ENCODE results near the gene HSPA9. TPM values are rescaled to one million over a fixed set of nuclear protein-coding genes. Genes with fewer than 3 reads are reported as not detected.

Gene HSPA9
- total RNA-seq, 2 donors from 2014 or later = 79.8 to 98.3 TPM

- intact Hi-C loops (cut with DNase I) = no loop called here
- Histone ChIP-seq H3K4me3 (no peak overlapping the region), H3K27me3 (no peaks in the 10 kb centered on the region), H3K4me1 (peaks cover 49% of the 10 kb centered on the region), H3K36me3 (replicated peaks in 1 of 2; ENCODE audit: insufficient read depth in 1 of 2, low read depth in 2 of 2) (no peaks in the 10 kb centered on the region), H3K27ac (no peak overlapping the region), H3K9me3 (no peaks in the 10 kb centered on the region)
- DNase-seq (no peak), ATAC-seq (no peak)
- WGBS, 2 donors = 15 to 34% methylated on average over 2 of the region's 2 CpGs
- TF ChIP-seq CTCF (IDR thresholded peaks at IDR 0.05) (no peak), POLR2A (IDR thresholded peaks at IDR 0.05) (no peak)
Measured at GRCh38 chr5:138538943-138539627, 36.1 kb downstream of the HSPA9 start.

DNA sequence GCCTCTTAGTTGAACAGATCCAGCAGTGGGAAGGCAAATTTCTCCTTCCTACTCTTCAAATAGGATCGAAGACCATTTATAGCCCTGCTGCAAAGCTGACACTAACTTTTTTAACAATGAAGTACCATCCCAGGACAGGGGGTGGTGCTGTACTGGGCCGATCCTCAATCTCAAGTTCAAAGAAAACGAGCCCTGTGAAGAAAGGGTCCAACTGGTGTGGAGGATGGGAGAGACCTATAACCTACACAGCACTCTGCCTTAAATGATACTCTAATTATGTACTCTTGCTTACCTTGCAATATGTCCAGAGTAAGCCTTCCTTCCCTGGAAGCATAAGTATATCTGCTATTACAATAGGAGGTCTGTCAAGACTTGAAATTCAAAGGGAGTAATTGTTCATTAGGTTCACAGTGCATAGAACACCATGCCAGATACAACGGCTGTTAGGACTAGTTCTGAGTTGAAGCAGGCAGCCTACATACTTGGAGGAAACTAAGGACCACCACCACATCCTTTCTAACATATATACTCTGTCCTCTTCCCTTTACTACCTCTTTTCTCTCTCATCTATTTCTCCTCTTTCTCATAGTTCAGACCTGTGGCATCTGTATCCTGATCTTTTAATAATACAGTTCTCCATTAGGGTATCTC, 38.4 kb downstream of the HSPA9 start:
- WGBS, 2 donors = 43 to 50% methylated on average over 4 of the region's 4 CpGs
- ATAC-seq (no peak), DNase-seq (no peak)
- Histone ChIP-seq H3K27me3 (no peaks in the 10 kb centered on the region), H3K27ac (no peak overlapping the region), H3K9me3 (no peaks in the 10 kb centered on the region), H3K4me1 (peaks cover 44% of the 10 kb centered on the region), H3K4me3 (no peak overlapping the region), H3K36me3 (replicated peaks in 1 of 2; ENCODE audit: insufficient read depth in 1 of 2, low read depth in 2 of 2) (no peaks in the 10 kb centered on the region)
- TF ChIP-seq POLR2A (IDR thresholded peaks at IDR 0.05) (no peak), CTCF (IDR thresholded peaks at IDR 0.05) (peak in 1 of 7 experiments; percentile 12)
- intact Hi-C loops (cut with DNase I) = no loop called here

DNA sequence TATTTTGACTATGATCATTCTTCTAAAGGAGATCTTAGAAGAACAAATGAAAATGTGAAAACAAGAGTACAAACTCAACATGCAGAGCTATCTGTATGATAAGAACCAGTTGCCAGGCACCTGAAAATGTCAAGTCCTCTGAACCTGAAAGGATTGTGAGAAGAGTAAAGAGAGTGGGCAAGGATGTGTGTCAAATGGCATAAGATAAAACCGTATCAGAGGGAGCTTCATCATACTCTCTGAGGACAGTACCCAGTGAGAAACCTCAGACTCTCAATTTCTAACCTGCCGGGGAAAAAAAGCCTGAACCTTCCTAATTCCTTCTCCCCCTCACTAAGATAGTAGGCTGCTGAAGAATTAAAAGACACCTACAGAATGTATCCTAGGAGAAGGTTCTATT, 39.0 kb downstream of the HSPA9 start:
- WGBS, 2 donors = 45 to 47% methylated on average over 2 of the region's 2 CpGs
- H3K9me3 ChIP-seq = no peaks in the 10 kb centered on the region
- H3K27ac ChIP-seq = no peak overlapping the region
- H3K36me3 ChIP-seq (replicated peaks in 1 of 2; ENCODE audit: insufficient read depth in 1 of 2, low read depth in 2 of 2) = no peaks in the 10 kb centered on the region
- intact Hi-C loops (cut with DNase I) = no loop called here
- H3K4me3 ChIP-seq = no peak overlapping the region
- DNase-seq (no peak), ATAC-seq (no peak)
- no peak for TF ChIP-seq CTCF (IDR thresholded peaks at IDR 0.05)
- TF ChIP-seq POLR2A (IDR thresholded peaks at IDR 0.05) = no peak
- peaks cover 43% of the 10 kb centered on the region for H3K4me1 ChIP-seq
- H3K27me3 ChIP-seq = no peaks in the 10 kb centered on the region

DNA sequence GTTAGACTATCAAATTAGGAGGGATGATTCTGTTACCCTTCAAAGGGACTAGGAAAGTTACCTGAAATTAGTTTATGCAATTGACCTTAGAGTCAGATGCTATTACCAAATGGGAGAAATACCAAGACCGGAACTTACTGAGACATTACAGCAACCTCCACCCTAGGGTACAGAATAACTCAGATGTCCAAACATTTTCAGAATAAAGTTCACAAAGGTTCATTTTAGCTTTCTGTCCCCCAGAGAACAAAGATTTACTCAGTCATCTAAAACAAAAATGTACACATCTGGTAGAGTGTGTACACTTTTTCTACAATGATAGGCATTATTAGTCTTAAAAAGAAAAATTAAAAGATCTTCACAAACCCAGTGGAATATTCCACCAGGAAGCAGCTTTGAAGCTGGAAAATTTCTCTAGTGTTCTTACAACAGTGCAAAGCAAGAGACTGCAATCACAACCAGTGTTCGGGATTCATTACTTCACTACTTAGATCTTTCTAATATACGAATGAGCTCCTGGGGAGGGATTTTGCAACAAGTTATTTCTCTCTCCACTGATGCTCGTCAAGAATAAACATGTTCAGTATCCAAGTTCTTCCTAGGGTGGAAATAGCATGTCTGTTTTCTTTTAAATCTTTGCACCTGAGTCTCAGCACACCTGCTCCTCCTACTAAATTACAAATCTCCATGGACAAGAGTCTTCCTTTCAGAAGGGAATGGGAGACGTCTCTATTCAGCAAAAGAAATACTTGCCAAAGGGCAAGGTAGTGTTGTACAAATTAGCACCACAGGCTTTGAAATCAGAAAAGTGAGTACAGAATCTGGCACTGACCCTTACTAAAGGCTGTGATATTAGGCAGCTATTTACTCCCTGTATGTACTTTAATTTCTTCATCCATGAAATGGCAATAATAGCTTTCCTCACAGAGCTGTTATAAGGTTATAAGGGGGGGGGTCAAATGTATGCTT, 40.9 kb downstream of the HSPA9 start:
- DNase-seq = no peak
- WGBS, 2 donors = 83 to 88% methylated on average over 5 of the region's 5 CpGs
- Histone ChIP-seq H3K4me3 (no peak overlapping the region), H3K27ac (no peak overlapping the region), H3K9me3 (no peaks in the 10 kb centered on the region), H3K4me1 (peaks cover 25% of the 10 kb centered on the region), H3K27me3 (no peaks in the 10 kb centered on the region), H3K36me3 (replicated peaks in 1 of 2; ENCODE audit: insufficient read depth in 1 of 2, low read depth in 2 of 2) (no peaks in the 10 kb centered on the region)
- no peak for ATAC-seq
- no peak for TF ChIP-seq POLR2A (IDR thresholded peaks at IDR 0.05)
- TF ChIP-seq CTCF (IDR thresholded peaks at IDR 0.05) = no peak
- intact Hi-C loops (cut with DNase I) = no loop called here
